Left lung (tissue), 10 donors: ENCODE data around the gene STX17. TPM values are rescaled to one million over a fixed set of nuclear protein-coding genes. Genes with fewer than 3 reads are reported as not detected.

Experiments
- ATAC-seq: fragments of 200-7000 bp; cut with Tn5 transposase; one replicate; pipeline ENCODE4 v1.9.1; 2020; ENCODE audit warnings: moderate library complexity
- DNase-seq, 4 donors: peaks; one replicate each; pipeline ENCODE4 v3.0.0-alpha.2; 2013 to 2020
- H3K27ac ChIP-seq, 2 donors: fragments of 200-600 bp; sonication (generic) in 1 of 2; one replicate each; pipeline versions ENCODE4 v1.5.0 to v1.8.0; 2020 to 2021
- H3K27me3 ChIP-seq, 2 donors: fragments of 200-600 bp; sonication (generic) in 1 of 2; one replicate each; pipeline versions ENCODE4 v1.5.0 to v1.8.0; 2020 to 2021
- H3K36me3 ChIP-seq, 2 donors: fragments of 200-600 bp; sonication (generic) in 1 of 2; one replicate each; pipeline versions ENCODE4 v1.5.0 to v1.8.0; 2020 to 2021
- H3K4me1 ChIP-seq, 2 donors: fragments of 200-600 bp; one replicate each; pipeline ENCODE4 v1.8.0; 2021
- H3K4me3 ChIP-seq, 2 donors: fragments of 200-600 bp; sonication (generic) in 1 of 2; one replicate each; pipeline versions ENCODE4 v1.5.0 to v1.8.0; 2020 to 2021; ENCODE audit warnings: mild to moderate bottlenecking in 1 of 2
- H3K9me3 ChIP-seq, 2 donors: fragments of 200-600 bp; sonication (generic) in 1 of 2; one replicate each; pipeline versions ENCODE4 v1.5.0 to v1.8.0; 2020 to 2021
- CTCF ChIP-seq, 2 donors: fragments of 200-600 bp; sonication (generic) in 1 of 2; IDR thresholded peaks; one replicate each; pipeline versions ENCODE4 v1.5.0 to v1.8.0; 2021; ENCODE audit warnings: antibody characterized with exemption in 2 of 2
- intact Hi-C, 2 donors: fragments of 100-400 bp; cut with DNase I; formaldehyde crosslinking; loops; one replicate each; pipeline versions ENCODE4 v1.11.2 to v1.14.2; 2022
- polyA plus RNA-seq, 6 donors: library from polyadenylated mRNA; unstranded; fragments of 120-200 nt; gene quantifications; one replicate each; pipeline ENCODE4 v1.2.1, GENCODE V29; 2013; ENCODE audit not compliant: insufficient read length in 6 of 6
- total RNA-seq, 2 donors: library from RNA; stranded (reverse); fragmentation: NEBNext Ultra II Directional; extraction: Animal tissue kit (Norgen Biotek cat#: 25700); gene quantifications; one replicate each; pipeline ENCODE4 v1.2.1, GENCODE V29; 2021
- donor health status: DM: no; HTN: yes; CAD: no.
- donor health status: DM: no; HTN: no; CAD: no.

Gene STX17
- total and polyA plus RNA-seq, 8 donors: 34.3 to 47.9 (median 37.7) TPM

- no peaks in the 10 kb centered on the region for H3K4me1 ChIP-seq
- DNase-seq: no peak
- H3K4me3 ChIP-seq: no peak overlapping the region
- no peak overlapping the region for H3K27ac ChIP-seq
- ATAC-seq: no peak
- no peaks in the 10 kb centered on the region for H3K27me3 ChIP-seq
- H3K36me3 ChIP-seq: peaks cover 0 to 54% of the 10 kb centered on the region in 2 donors
- no peak for TF ChIP-seq CTCF (IDR thresholded peaks at IDR 0.05)
- peaks cover 0 to 8% of the 10 kb centered on the region in 2 donors for H3K9me3 ChIP-seq
- intact Hi-C loops: no loop called here
Observed at GRCh38 chr9:100013573-100013972, 107.1 kb downstream of the STX17 start.

GRCh38 chr9:100014846-100015245, 108.4 kb downstream of the STX17 start:
- H3K27me3 ChIP-seq: no peaks in the 10 kb centered on the region
- intact Hi-C loops: no loop called here
- ATAC-seq (no peak), DNase-seq (no peak)
- H3K27ac ChIP-seq: no peak overlapping the region
- H3K4me1 ChIP-seq: no peaks in the 10 kb centered on the region
- H3K36me3 ChIP-seq: peaks cover 0 to 63% of the 10 kb centered on the region in 2 donors
- peaks cover 0 to 8% of the 10 kb centered on the region in 2 donors for H3K9me3 ChIP-seq
- H3K4me3 ChIP-seq: no peak overlapping the region
- no peak for TF ChIP-seq CTCF (IDR thresholded peaks at IDR 0.05)

- Histone ChIP-seq H3K36me3 (peaks cover 0 to 52% of the 10 kb centered on the region in 2 donors), H3K4me1 (no peaks in the 10 kb centered on the region), H3K27me3 (no peaks in the 10 kb centered on the region), H3K4me3 (no peak overlapping the region), H3K27ac (no peak overlapping the region), H3K9me3 (no peaks in the 10 kb centered on the region)
- intact Hi-C loops: no loop called here
- DNase-seq: no peak
- ATAC-seq: no peak
- no peak for TF ChIP-seq CTCF (IDR thresholded peaks at IDR 0.05)
Observed at GRCh38 chr9:100019541-100019940, 113.1 kb downstream of the STX17 start.

Other genes with a start within 250 kb of the STX17 start
- 1 to 10 TPM; 4.9 to 6.2 TPM for gene NR4A3, start 84.8 kb upstream of the STX17 start, total RNA-seq
- gene NR4A3, start 84.8 kb upstream of the STX17 start, polyA plus RNA-seq: 1 to 10 TPM in 2 of 6 donors, under 1 TPM in 4; 0.32 to 1.3 (median 0.48) TPM
- 10 to 100 TPM; 24.7 to 32.2 TPM for gene ERP44, start 192.3 kb downstream of the STX17 start, total RNA-seq
- gene ERP44, start 192.3 kb downstream of the STX17 start, polyA plus RNA-seq: 10 to 100 TPM; 29.3 to 37.3 (median 31.5) TPM
- gene INVS, start 192.6 kb downstream of the STX17 start, total RNA-seq: 10 to 100 TPM; 21.5 to 22.6 TPM
- 10 to 100 TPM; 23.8 to 29.9 (median 25.4) TPM for gene INVS, start 192.6 kb downstream of the STX17 start, polyA plus RNA-seq